Neuronal stem cell (in vitro differentiated cells): ENCODE data around the gene GMDS.
A peak's percentile ranks its signal among the peaks of the same experiment; 100 is the strongest.

Experiments used
- DNase-seq: peaks from one replicate; pipeline ENCODE4 v3.0.0-alpha.2; 2013; ENCODE audit warnings: low spot score
- H2AFZ ChIP-seq: one replicate; pipeline ENCODE4 v1.6.1; 2013; ENCODE audit warnings: mild to moderate bottlenecking, low read length, inconsistent platforms
- H2AK5ac ChIP-seq: 2 replicates; pipeline ENCODE4 v1.6.1; 2013; ENCODE audit warnings: low read depth, mild to moderate bottlenecking, inconsistent platforms, low read length, moderate library complexity, mixed read lengths
- H2BK120ac ChIP-seq: 2 replicates; pipeline ENCODE4 v1.6.1; 2013; ENCODE audit warnings: low read depth, mild to moderate bottlenecking, inconsistent platforms, low read length, moderate library complexity, mixed read lengths
- H2BK12ac ChIP-seq: one replicate; pipeline ENCODE4 v1.6.1; 2013; ENCODE audit warnings: low read length, inconsistent platforms
- H2BK15ac ChIP-seq: 2 replicates; pipeline ENCODE4 v1.6.1; 2013; ENCODE audit warnings: mild to moderate bottlenecking, low read length, inconsistent platforms, mixed read lengths
- H2BK5ac ChIP-seq: one replicate; pipeline ENCODE4 v1.6.1; 2013; ENCODE audit warnings: inconsistent platforms, mild to moderate bottlenecking, low read length, moderate library complexity
- H3K14ac ChIP-seq: one replicate; pipeline ENCODE4 v1.6.1; 2013; ENCODE audit warnings: low read length, inconsistent platforms
- H3K18ac ChIP-seq: 2 replicates; pipeline ENCODE4 v1.6.1; 2013; ENCODE audit warnings: low read length, inconsistent platforms
- H3K23ac ChIP-seq: 2 replicates; pipeline ENCODE4 v1.6.1; 2013; ENCODE audit warnings: low read depth, mild to moderate bottlenecking, mixed read lengths, low read length, inconsistent platforms; ENCODE audit not compliant: poor library complexity
- H3K27ac ChIP-seq: replicated peaks from 3 replicates; pipeline ENCODE4 v1.5.1; 2013; ENCODE audit warnings: low read length, inconsistent platforms
- H3K27me3 ChIP-seq, 3 experiments: 2 replicates each; pipeline ENCODE4 v1.6.1; 2013; ENCODE audit warnings: low read length in 3 of 3, mild to moderate bottlenecking in 2 of 3, inconsistent platforms in 1 of 3, low read depth in 1 of 3, mixed read lengths in 1 of 3, moderate library complexity in 1 of 3; ENCODE audit not compliant: control insufficient read depth in 3 of 3, insufficient read depth in 3 of 3
- H3K36me3 ChIP-seq, 2 donors: replicated peaks in 1 of 2; 2 replicates each; pipeline ENCODE4 v1.6.1; 2013; ENCODE audit warnings: low read length in 2 of 2; ENCODE audit not compliant: control insufficient read depth in 2 of 2, insufficient read depth in 2 of 2
- H3K4ac ChIP-seq: 2 replicates; pipeline ENCODE4 v1.6.1; 2013; ENCODE audit warnings: inconsistent platforms, mild to moderate bottlenecking, low read length, moderate library complexity
- H3K4me1 ChIP-seq, 2 donors: 1 replicate in 1 of 2; 2 replicates in 1 of 2; pipeline ENCODE4 v1.6.1; 2013; ENCODE audit warnings: low read length in 2 of 2, low read depth in 1 of 2; ENCODE audit not compliant: control insufficient read depth in 2 of 2, insufficient read depth in 1 of 2
- H3K4me2 ChIP-seq: one replicate; pipeline ENCODE4 v1.6.1; 2013; ENCODE audit warnings: mild to moderate bottlenecking, low read length, inconsistent platforms; ENCODE audit not compliant: insufficient read depth, poor library complexity, severe bottlenecking
- H3K4me3 ChIP-seq, 2 donors: 2 replicates each; pipeline ENCODE4 v1.5.1; 2013; ENCODE audit warnings: low read length in 2 of 2, mild to moderate bottlenecking in 2 of 2, inconsistent platforms in 1 of 2, moderate library complexity in 1 of 2
- H3K79me1 ChIP-seq: one replicate; pipeline ENCODE4 v1.6.1; 2013; ENCODE audit warnings: low read depth, mild to moderate bottlenecking, inconsistent platforms, low read length, moderate library complexity
- H3K9ac ChIP-seq: one replicate; pipeline ENCODE4 v1.6.1; 2013; ENCODE audit warnings: mild to moderate bottlenecking, low read depth, low read length, inconsistent platforms; ENCODE audit not compliant: poor library complexity
- H3K9me3 ChIP-seq, 2 donors: replicated peaks in 1 of 2; 2 replicates each; pipeline versions ENCODE3 to v1.6.1; 2013; ENCODE audit warnings: low read length in 2 of 2, mild to moderate bottlenecking in 2 of 2, inconsistent platforms in 1 of 2, low read depth in 1 of 2, mixed read lengths in 1 of 2, moderate library complexity in 1 of 2; ENCODE audit not compliant: control insufficient read depth in 2 of 2, insufficient read depth in 1 of 2
- H4K8ac ChIP-seq: one replicate; pipeline ENCODE4 v1.6.1; 2013; ENCODE audit warnings: low read depth, mild to moderate bottlenecking, inconsistent platforms, low read length, moderate library complexity
- H4K91ac ChIP-seq: one replicate; pipeline ENCODE4 v1.6.1; 2013; ENCODE audit warnings: low read length, low read depth, mild to moderate bottlenecking, inconsistent platforms; ENCODE audit not compliant: poor library complexity
- WGBS, 2 donors: extraction: QIAGEN DNeasy Blood & Tissue Kit; methylation state at CpG; one replicate each; pipeline ENCODE4 v1.1.7; 2013; ENCODE audit warnings: missing lambda C conversion rate in 2 of 2, mixed read lengths in 1 of 2; ENCODE audit not compliant: insufficient read length in 2 of 2, insufficient replicate concordance in 1 of 2; ENCODE audit errors: extremely low coverage in 2 of 2; 5-methylcytosine and 5-hydroxymethylcytosine counted together

GMDS gene

DNA sequence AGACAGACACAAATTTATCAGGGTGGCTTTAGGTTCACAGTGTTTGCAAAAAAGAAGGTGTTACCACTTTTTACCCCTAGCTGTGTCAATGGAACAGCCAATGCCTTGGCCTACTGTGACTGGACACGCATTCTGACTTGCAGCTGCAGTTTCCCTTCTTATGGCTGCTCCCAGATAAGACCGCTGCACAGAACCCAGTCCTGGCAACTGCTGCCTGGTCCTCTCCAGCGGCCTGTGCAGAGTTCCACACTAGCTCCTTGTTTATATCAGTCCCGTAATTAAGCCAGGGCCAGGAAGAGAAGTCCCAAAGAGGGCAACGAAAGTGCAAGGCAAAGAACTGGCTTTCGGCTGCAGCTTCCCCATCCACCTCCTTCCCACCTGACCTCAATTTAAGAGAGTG lies 352.7 kb downstream of the GMDS start:
- Histone ChIP-seq H3K14ac (no peak overlapping the region), H4K91ac (no peak overlapping the region), H2BK15ac (no peak overlapping the region), H2AFZ (no peak overlapping the region), H2BK12ac (no peak overlapping the region), H3K36me3 (no peaks in the 10 kb centered on the region), H2BK5ac (no peak overlapping the region), H3K27ac (no peak overlapping the region), H3K4ac (no peak overlapping the region), H2AK5ac (no peak overlapping the region), H3K23ac (no peak overlapping the region), H3K79me1 (no peaks in the 10 kb centered on the region), H3K27me3 (no peaks in the 10 kb centered on the region), H3K4me1 (no peaks in the 10 kb centered on the region), H4K8ac (no peak overlapping the region), H3K4me2 (no peak overlapping the region), H3K18ac (no peak overlapping the region), H2BK120ac (no peak overlapping the region), H3K4me3 (no peak overlapping the region), H3K9ac (no peak overlapping the region), H3K9me3 (no peaks in the 10 kb centered on the region)
- WGBS, 2 donors = no CpG with 5 or more reads among the region's 6 CpGs
- DNase-seq = no peak

DNA sequence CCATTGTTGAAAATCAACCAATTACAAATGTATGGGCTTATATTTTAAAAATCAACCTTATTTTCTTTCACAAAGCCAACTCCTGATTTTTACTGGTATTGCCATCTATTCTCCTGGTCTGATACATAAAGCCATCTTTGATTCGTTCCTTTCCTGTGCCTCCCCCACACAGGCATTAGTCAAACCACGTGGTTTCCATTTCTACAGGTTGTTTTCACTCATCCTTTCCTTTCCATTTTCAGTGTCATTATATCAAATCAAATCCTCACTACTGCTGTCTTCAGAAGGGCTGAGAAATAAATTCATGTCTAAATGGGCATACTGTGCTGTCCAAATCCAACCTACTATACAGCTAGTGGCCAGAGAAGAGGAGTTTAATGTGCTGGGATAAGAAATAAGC lies 354.4 kb downstream of the GMDS start:
- no peaks in the 10 kb centered on the region for H3K79me1 ChIP-seq

DNA sequence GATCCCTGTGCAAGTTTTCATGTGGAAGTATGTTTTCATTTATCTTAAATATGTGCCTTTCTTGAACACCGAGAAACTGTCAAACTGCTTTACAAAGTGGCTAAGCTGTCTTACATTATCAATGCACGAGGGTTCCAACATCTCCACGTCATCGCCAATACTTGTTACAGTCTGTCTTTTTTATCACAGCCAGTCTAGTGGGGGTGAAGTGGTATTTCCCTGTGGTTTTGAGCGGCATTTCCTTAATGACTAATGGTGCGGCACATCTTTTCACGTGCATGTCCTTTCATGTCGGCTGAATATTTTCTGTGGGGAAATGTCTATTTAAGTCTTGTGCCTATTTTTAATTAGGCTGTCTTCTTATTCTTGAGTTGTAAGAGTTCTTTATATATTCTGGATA lies 355.3 kb downstream of the GMDS start:
- Histone ChIP-seq H4K8ac (no peak overlapping the region), H2BK5ac (no peak overlapping the region), H2AK5ac (no peak overlapping the region), H3K4me1 (peaks cover 5 to 9% of the 10 kb centered on the region in 2 donors), H3K23ac (no peak overlapping the region), H3K9me3 (no peaks in the 10 kb centered on the region), H2BK120ac (no peak overlapping the region), H3K4me2 (no peak overlapping the region), H3K18ac (no peak overlapping the region), H2BK15ac (no peak overlapping the region), H3K79me1 (no peaks in the 10 kb centered on the region), H2BK12ac (no peak overlapping the region), H3K9ac (no peak overlapping the region), H3K4ac (no peak overlapping the region), H3K14ac (no peak overlapping the region), H2AFZ (no peak overlapping the region), H3K36me3 (no peaks in the 10 kb centered on the region), H3K4me3 (no peak overlapping the region), H3K27me3 (no peaks in the 10 kb centered on the region), H3K27ac (no peak overlapping the region), H4K91ac (no peak overlapping the region)
- WGBS, 2 donors = no CpG with 5 or more reads among the region's 8 CpGs
- DNase-seq = no peak

More for the DNA sequence above, 354.4 kb downstream of the GMDS start:
- Histone ChIP-seq H3K18ac (no peak overlapping the region), H3K23ac (no peak overlapping the region), H3K27ac (no peak overlapping the region), H4K8ac (no peak overlapping the region), H2BK15ac (no peak overlapping the region), H3K36me3 (no peaks in the 10 kb centered on the region), H3K9ac (no peak overlapping the region), H2AFZ (no peak overlapping the region), H3K9me3 (no peaks in the 10 kb centered on the region), H3K4ac (no peak overlapping the region), H3K4me3 (no peak overlapping the region), H3K4me2 (no peak overlapping the region), H2BK12ac (no peak overlapping the region), H2BK120ac (no peak overlapping the region), H3K4me1 (peaks cover 0 to 1% of the 10 kb centered on the region in 2 donors), H3K14ac (no peak overlapping the region), H3K27me3 (no peaks in the 10 kb centered on the region), H2BK5ac (no peak overlapping the region), H2AK5ac (no peak overlapping the region), H4K91ac (no peak overlapping the region)
- DNase-seq = no peak
- no CpG with 5 or more reads among the region's 2 CpGs for WGBS, 2 donors

- no peak overlapping the region for H3K4ac ChIP-seq
- no peak overlapping the region for H3K4me3 ChIP-seq
- H3K36me3 ChIP-seq = no peaks in the 10 kb centered on the region
- no peak overlapping the region for H3K14ac ChIP-seq
- peaks cover 5 to 9% of the 10 kb centered on the region in 2 donors for H3K4me1 ChIP-seq
- no peak overlapping the region for H3K4me2 ChIP-seq
- DNase-seq = no peak
- H2BK15ac ChIP-seq = no peak overlapping the region
- no peak overlapping the region for H4K8ac ChIP-seq
- H2BK12ac ChIP-seq = no peak overlapping the region
- H3K9ac ChIP-seq = no peak overlapping the region
- H3K23ac ChIP-seq = no peak overlapping the region
- H4K91ac ChIP-seq = no peak overlapping the region
- no peaks in the 10 kb centered on the region for H3K9me3 ChIP-seq
- no peak overlapping the region for H2BK5ac ChIP-seq
- no peaks in the 10 kb centered on the region for H3K79me1 ChIP-seq
- WGBS, 2 donors = no CpG with 5 or more reads among the region's 12 CpGs
- no peak overlapping the region for H2AK5ac ChIP-seq
- H3K27me3 ChIP-seq = no peaks in the 10 kb centered on the region
- H2BK120ac ChIP-seq = no peak overlapping the region
- H2AFZ ChIP-seq = peak overlapping the region; percentile 80
- no peak overlapping the region for H3K27ac ChIP-seq
- peak overlapping the region; percentile 3 for H3K18ac ChIP-seq
Measured at GRCh38 chr6:1885576-1886011, 359.8 kb downstream of the GMDS start.
